Keratinocyte (primary cell): Measurements from ENCODE around the gene RAD9A. TPM values are rescaled to one million over a fixed set of nuclear protein-coding genes. Genes with fewer than 3 reads are reported as not detected.

Experiments used
- DNase-seq: peaks from one replicate; pipeline ENCODE4 v3.0.0-alpha.2; 2011; ENCODE audit warnings: low read depth, missing footprints, low spot score
- FAIRE-seq: peaks from 2 replicates; lab custom pipeline; 2011; peaks lifted over from hg19 to GRCh38; lab: Jason Lieb, UNC
- H2AFZ ChIP-seq: 2 replicates; pipeline ENCODE4 v1.6.0; 2012; ENCODE audit warnings: low read length, control low read depth, inconsistent platforms; ENCODE audit not compliant: control insufficient read depth
- H3K27ac ChIP-seq: 2 replicates; pipeline ENCODE4 v1.5.1; 2011; ENCODE audit warnings: low read length; ENCODE audit not compliant: control insufficient read depth, insufficient read depth
- H3K27me3 ChIP-seq: 3 replicates; pipeline ENCODE4 v1.6.0; 2011; ENCODE audit warnings: low read length; ENCODE audit not compliant: control insufficient read depth, insufficient read depth; ENCODE audit errors: extremely low read depth
- H3K36me3 ChIP-seq, 2 experiments: 2 replicates in 1 of 2; 3 replicates in 1 of 2; pipeline ENCODE4 v1.5.1; 2011; ENCODE audit warnings: low read length in 2 of 2, mild to moderate bottlenecking in 1 of 2; ENCODE audit not compliant: control insufficient read depth in 2 of 2, insufficient read depth in 2 of 2; ENCODE audit errors: extremely low read depth in 1 of 2
- H3K4me1 ChIP-seq: 3 replicates; pipeline ENCODE4 v1.5.1; 2011; ENCODE audit warnings: low read length; ENCODE audit not compliant: control insufficient read depth, insufficient read depth; ENCODE audit errors: extremely low read depth
- H3K4me2 ChIP-seq: 3 replicates; pipeline ENCODE4 v1.6.0; 2011; ENCODE audit warnings: low read depth, low read length; ENCODE audit not compliant: control insufficient read depth, insufficient read depth; ENCODE audit errors: extremely low read depth
- H3K4me3 ChIP-seq, 3 experiments: fragments of 200-600 bp in 1 of 3; sonication (generic) in 1 of 3; 2 replicates in 2 of 3; 3 replicates in 1 of 3; pipeline ENCODE4 v1.5.1; 2011 to 2016; ENCODE audit warnings: low read length in 3 of 3, mild to moderate bottlenecking in 3 of 3, control low read depth in 2 of 3, inconsistent platforms in 1 of 3, low read depth in 1 of 3, mixed read lengths in 1 of 3, mixed run types in 1 of 3, moderate library complexity in 1 of 3; ENCODE audit not compliant: control insufficient read depth in 2 of 3, insufficient read depth in 2 of 3; ENCODE audit errors: extremely low read depth in 1 of 3
- H3K79me2 ChIP-seq: 2 replicates; pipeline ENCODE4 v1.6.0; 2012; ENCODE audit warnings: low read length; ENCODE audit not compliant: control insufficient read depth, insufficient read depth
- H3K9ac ChIP-seq: 3 replicates; pipeline ENCODE4 v1.6.0; 2011; ENCODE audit warnings: low read length; ENCODE audit not compliant: control insufficient read depth, insufficient read depth; ENCODE audit errors: extremely low read depth
- H3K9me1 ChIP-seq: 3 replicates; pipeline ENCODE4 v1.6.0; 2011; ENCODE audit warnings: low read length; ENCODE audit not compliant: control insufficient read depth, insufficient read depth; ENCODE audit errors: extremely low read depth
- H3K9me3 ChIP-seq: 2 replicates; pipeline ENCODE4 v1.5.1; 2012; ENCODE audit warnings: low read depth, low read length; ENCODE audit not compliant: control insufficient read depth
- H4K20me1 ChIP-seq: 3 replicates; pipeline ENCODE4 v1.6.0; 2011; ENCODE audit warnings: low read length; ENCODE audit not compliant: control insufficient read depth, insufficient read depth; ENCODE audit errors: extremely low read depth
- EZH2 ChIP-seq: IDR thresholded peaks from one replicate; pipeline ENCODE4 v1.6.1; 2012; ENCODE audit warnings: inconsistent platforms, mild to moderate bottlenecking, low read length, moderate library complexity
- dilution Hi-C: fragments of 300-500 bp; cut with MboI; formaldehyde crosslinking; loops from one replicate; pipeline ENCODE4 v1.7.0; 2020; ENCODE audit warnings: low sequenced_read_pairs; ENCODE audit not compliant: extremely low pct_ligation_motif_present
- polyA plus RNA-seq, 5 experiments: library from polyadenylated mRNA; depleted of rRNA in 3 of 5; stranded (reverse) in 3 of 5; stranded (forward) in 1 of 5; unstranded in 1 of 5; fragments of >200 nt; gene quantifications; 1 replicate in 1 of 5; 2 replicates in 3 of 5; 3 replicates in 1 of 5; pipeline versions ENCODE4 v1.2.1 to v1.2.3, GENCODE V29; 2011 to 2012; ENCODE audit warnings: missing spikeins in 2 of 5, low read depth in 1 of 5, low replicate concordance in 1 of 5
- small RNA-seq, 3 experiments: library from RNA; depleted of rRNA; stranded (forward); fragments of <200 nt; gene quantifications; one replicate each; pipeline ENCODE3, GENCODE V24; 2012; ENCODE audit warnings: low read depth in 3 of 3, low replicate concordance in 1 of 3; ENCODE audit not compliant: insufficient read length in 3 of 3
- TF ChIP-seq, protein P1 (sequence below), 3 experiments: IDR thresholded peaks in 1 of 3; conservative IDR thresholded peaks in 1 of 3; optimal IDR thresholded peaks in 1 of 3; 2 replicates in 2 of 3; 3 replicates in 1 of 3; pipeline versions ENCODE3 to v1.5.1; 2011; ENCODE audit warnings: low read length in 3 of 3, mild to moderate bottlenecking in 3 of 3, moderate library complexity in 2 of 3, control low read depth in 1 of 3, inconsistent platforms in 1 of 3; ENCODE audit not compliant: insufficient read depth in 2 of 3; ENCODE audit errors: extremely low read depth in 1 of 3

Gene RAD9A
- polyA plus RNA-seq, 1 donor (not counting 4 experiments of a cell fraction or from before 2014, with no cell fraction given) = 5.7 TPM

DNA sequence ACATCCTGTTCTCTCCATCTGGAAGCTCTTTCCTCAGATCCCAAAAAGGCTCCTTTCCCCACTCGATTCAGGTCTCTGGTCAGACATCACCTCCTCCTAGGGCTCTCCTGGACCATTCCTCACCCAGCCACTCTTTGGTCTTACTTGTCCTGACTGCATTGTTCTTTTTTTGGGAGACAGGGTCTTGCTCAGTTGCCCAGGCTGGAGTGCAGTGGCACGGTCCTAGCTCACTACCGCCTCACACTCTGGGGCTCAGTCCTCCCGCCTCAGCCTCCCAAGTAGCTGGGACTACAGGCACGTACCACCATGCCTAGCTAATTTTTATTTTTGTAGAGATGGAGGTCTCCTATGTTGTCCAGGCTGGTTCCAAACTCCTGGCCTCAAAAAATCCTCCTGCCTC lies 53.7 kb downstream of the RAD9A start:
- dilution Hi-C loops = no loop called here
- Histone ChIP-seq H2AFZ (no peak overlapping the region), H3K9me1 (no peaks in the 10 kb centered on the region), H3K9ac (no peak overlapping the region), H3K27me3 (no peaks in the 10 kb centered on the region), H3K79me2 (peaks cover 15% of the 10 kb centered on the region), H3K36me3 (peaks cover 0 to 7% of the 10 kb centered on the region in 2 experiments), H3K4me2 (no peak overlapping the region), H3K9me3 (no peaks in the 10 kb centered on the region), H4K20me1 (no peaks in the 10 kb centered on the region), H3K4me3 (no peak overlapping the region), H3K4me1 (peaks cover 6% of the 10 kb centered on the region), H3K27ac (no peak overlapping the region)
- FAIRE-seq (no peak), DNase-seq (no peak)
- TF ChIP-seq, protein P1, sequence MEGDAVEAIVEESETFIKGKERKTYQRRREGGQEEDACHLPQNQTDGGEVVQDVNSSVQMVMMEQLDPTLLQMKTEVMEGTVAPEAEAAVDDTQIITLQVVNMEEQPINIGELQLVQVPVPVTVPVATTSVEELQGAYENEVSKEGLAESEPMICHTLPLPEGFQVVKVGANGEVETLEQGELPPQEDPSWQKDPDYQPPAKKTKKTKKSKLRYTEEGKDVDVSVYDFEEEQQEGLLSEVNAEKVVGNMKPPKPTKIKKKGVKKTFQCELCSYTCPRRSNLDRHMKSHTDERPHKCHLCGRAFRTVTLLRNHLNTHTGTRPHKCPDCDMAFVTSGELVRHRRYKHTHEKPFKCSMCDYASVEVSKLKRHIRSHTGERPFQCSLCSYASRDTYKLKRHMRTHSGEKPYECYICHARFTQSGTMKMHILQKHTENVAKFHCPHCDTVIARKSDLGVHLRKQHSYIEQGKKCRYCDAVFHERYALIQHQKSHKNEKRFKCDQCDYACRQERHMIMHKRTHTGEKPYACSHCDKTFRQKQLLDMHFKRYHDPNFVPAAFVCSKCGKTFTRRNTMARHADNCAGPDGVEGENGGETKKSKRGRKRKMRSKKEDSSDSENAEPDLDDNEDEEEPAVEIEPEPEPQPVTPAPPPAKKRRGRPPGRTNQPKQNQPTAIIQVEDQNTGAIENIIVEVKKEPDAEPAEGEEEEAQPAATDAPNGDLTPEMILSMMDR (optimal IDR thresholded peaks at IDR 0.05 in 1 of 3, IDR thresholded peaks at IDR 0.05 in 1 of 3, conservative IDR thresholded peaks at IDR 0.05 in 1 of 3; ENCODE audit: extremely low read depth in 1 of 3, insufficient read depth in 2 of 3, low read length in 3 of 3) = no peak
- no peak for TF ChIP-seq EZH2

Small RNA genes within 50 kb of the gene (small RNA-seq; reads per million reads assigned to genes)
- gene RN7SKP239 (0 reads per million in 3 experiments), gene RNU6-1238P (0 to 0.25 (median 0) reads per million in 3 experiments)

Other genes with a start within 250 kb of the RAD9A start
- 21.1 to 29.2 TPM (median 23.3 TPM) in 3 replicates for gene GRK2, start 125.5 kb upstream of the RAD9A start, polyA plus RNA-seq
- 18.1 to 40.1 TPM (median 25.0 TPM) in 3 replicates for gene ANKRD13D, start 102.7 kb upstream of the RAD9A start, polyA plus RNA-seq
- 20.5 to 39.2 TPM (median 24.8 TPM) in 3 replicates for gene SSH3, start 88.5 kb upstream of the RAD9A start, polyA plus RNA-seq
- 35.7 to 60.9 TPM (median 43.3 TPM) in 3 replicates for gene POLD4, start 38.4 kb upstream of the RAD9A start, polyA plus RNA-seq
- gene CLCF1, start 18.4 kb upstream of the RAD9A start, polyA plus RNA-seq = 2.2 to 4.9 TPM (median 2.7 TPM) in 3 replicates
- 122 to 235 TPM (median 129 TPM) in 3 replicates for gene PPP1CA, start 9.9 kb downstream of the RAD9A start, polyA plus RNA-seq
- not detected in 3 replicates for gene TBC1D10C, start 12.1 kb downstream of the RAD9A start, polyA plus RNA-seq
- gene CARNS1, start 23.7 kb downstream of the RAD9A start, polyA plus RNA-seq = not detected in 3 replicates
- gene RPS6KB2, start 36.5 kb downstream of the RAD9A start, polyA plus RNA-seq = 59.5 to 83.0 TPM (median 61.4 TPM) in 3 replicates
- gene PTPRCAP, start 45.7 kb downstream of the RAD9A start, polyA plus RNA-seq = 0.10 TPM in 1 of 3 replicates, not detected in the others
- gene CORO1B, start 51.5 kb downstream of the RAD9A start, polyA plus RNA-seq = 49.2 to 91.4 TPM (median 58.5 TPM) in 3 replicates
- not detected in 3 replicates for gene GPR152, start 60.7 kb downstream of the RAD9A start, polyA plus RNA-seq
- not detected in 3 replicates for gene CABP4, start 63.4 kb downstream of the RAD9A start, polyA plus RNA-seq
- 24.7 to 71.1 TPM (median 40.4 TPM) in 3 replicates for gene TMEM134, start 77.3 kb downstream of the RAD9A start, polyA plus RNA-seq
- 32.5 to 42.9 TPM (median 35.3 TPM) in 3 replicates for gene AIP, start 91.0 kb downstream of the RAD9A start, polyA plus RNA-seq
- gene PITPNM1, start 113.4 kb downstream of the RAD9A start, polyA plus RNA-seq = 10.6 to 25.2 TPM (median 15.9 TPM) in 3 replicates
- gene CDK2AP2, start 116.2 kb downstream of the RAD9A start, polyA plus RNA-seq = 8.0 to 31.1 TPM (median 9.7 TPM) in 3 replicates
- gene CABP2, start 131.5 kb downstream of the RAD9A start, polyA plus RNA-seq = not detected in 3 replicates
- gene GSTP1, start 191.8 kb downstream of the RAD9A start, polyA plus RNA-seq = 1,511 to 3,251 TPM (median 1,575 TPM) in 3 replicates
- 92.9 to 118 TPM (median 102 TPM) in 3 replicates for gene NDUFV1, start 214.9 kb downstream of the RAD9A start, polyA plus RNA-seq
- 1.1 to 1.6 TPM (median 1.5 TPM) in 3 replicates for gene NUDT8, start 238.0 kb downstream of the RAD9A start, polyA plus RNA-seq
- not detected in 3 replicates for gene TBX10, start 247.8 kb downstream of the RAD9A start, polyA plus RNA-seq